ENCODE results near the gene COASY.

COASY gene

GRCh38 chr17:42561897-42562387, at the start of gene COASY:
TSS of gene COASY (plus strand) at chr17:42562148. CDS start at chr17:42562623, 475 bp downstream.
- Histone ChIP-seq H3K36me3 (ENCODE audit: control insufficient read depth, insufficient read depth, low read length) (peaks cover 22% of the 10 kb centered on the region), H3K27ac (ENCODE audit: low read depth, low read length) (peak within 1 kb of the TSS; percentile 85), H3K4me1 (ENCODE audit: control insufficient read depth, insufficient read depth, low read length) (peaks cover 6% of the 10 kb centered on the region; the same call in 1 of the 2 replicates), H3K9me3 (ENCODE audit: control insufficient read depth, insufficient read depth, low read length) (no peaks in the 10 kb centered on the region), H3K27me3 (ENCODE audit: control insufficient read depth, insufficient read depth, low read length) (no peaks in the 10 kb centered on the region), H3K4me3 (ENCODE audit: low read depth, low read length) (peak within 1 kb of the TSS; percentile 94), H3K9ac (ENCODE audit: low read depth, low read length) (peak within 1 kb of the TSS; percentile 78)

GRCh38 chr17:42512246-42512645, 49.7 kb upstream of the COASY start:
- H3K4me3 ChIP-seq (ENCODE audit: low read depth, low read length) = no peak overlapping the region
- no peak overlapping the region for H3K9ac ChIP-seq (ENCODE audit: low read depth, low read length)
- no peaks in the 10 kb centered on the region for H3K4me1 ChIP-seq (ENCODE audit: control insufficient read depth, insufficient read depth, low read length)
- no peak overlapping the region for H3K27ac ChIP-seq (ENCODE audit: low read depth, low read length)
- H3K9me3 ChIP-seq (ENCODE audit: control insufficient read depth, insufficient read depth, low read length) = no peaks in the 10 kb centered on the region
- H3K27me3 ChIP-seq (ENCODE audit: control insufficient read depth, insufficient read depth, low read length) = no peaks in the 10 kb centered on the region
- H3K36me3 ChIP-seq (ENCODE audit: control insufficient read depth, insufficient read depth, low read length) = peaks cover 51% of the 10 kb centered on the region

GRCh38 chr17:42512733-42513251, 49.2 kb upstream of the COASY start:
- H3K9me3 ChIP-seq (ENCODE audit: control insufficient read depth, insufficient read depth, low read length) = no peaks in the 10 kb centered on the region
- H3K9ac ChIP-seq (ENCODE audit: low read depth, low read length) = no peak overlapping the region
- H3K4me3 ChIP-seq (ENCODE audit: low read depth, low read length) = no peak overlapping the region
- H3K4me1 ChIP-seq (ENCODE audit: control insufficient read depth, insufficient read depth, low read length) = no peaks in the 10 kb centered on the region
- peaks cover 46% of the 10 kb centered on the region for H3K36me3 ChIP-seq (ENCODE audit: control insufficient read depth, insufficient read depth, low read length)
- H3K27me3 ChIP-seq (ENCODE audit: control insufficient read depth, insufficient read depth, low read length) = no peaks in the 10 kb centered on the region
- no peak overlapping the region for H3K27ac ChIP-seq (ENCODE audit: low read depth, low read length)

DNA sequence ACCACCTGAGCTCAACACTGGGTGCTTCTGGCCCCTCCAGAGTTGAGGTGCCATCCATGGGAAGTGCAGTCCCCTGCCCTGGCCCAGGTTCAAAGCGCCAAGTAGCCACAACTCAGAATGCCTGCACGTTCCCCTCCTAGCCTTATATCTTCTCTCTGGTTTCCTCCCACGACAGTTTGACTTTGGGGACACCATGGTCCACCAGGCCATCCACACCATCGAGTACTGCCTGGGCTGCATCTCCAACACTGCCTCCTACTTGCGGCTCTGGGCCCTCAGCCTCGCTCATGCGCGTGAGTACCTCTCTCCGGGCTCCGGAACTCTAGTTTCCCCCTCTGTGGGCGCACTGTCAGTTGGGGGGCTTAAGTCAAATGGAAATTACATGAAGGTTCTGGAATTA, 48.3 kb upstream of the COASY start:
- Histone ChIP-seq H3K4me1 (ENCODE audit: control insufficient read depth, insufficient read depth, low read length) (peaks cover under 1% of the 10 kb centered on the region; the same call in 1 of the 2 replicates), H3K27ac (ENCODE audit: low read depth, low read length) (no peak overlapping the region), H3K4me3 (ENCODE audit: low read depth, low read length) (no peak overlapping the region), H3K9me3 (ENCODE audit: control insufficient read depth, insufficient read depth, low read length) (no peaks in the 10 kb centered on the region), H3K27me3 (ENCODE audit: control insufficient read depth, insufficient read depth, low read length) (no peaks in the 10 kb centered on the region), H3K9ac (ENCODE audit: low read depth, low read length) (no peak overlapping the region), H3K36me3 (ENCODE audit: control insufficient read depth, insufficient read depth, low read length) (peaks cover 40% of the 10 kb centered on the region)

GRCh38 chr17:42514279-42514678, 47.7 kb upstream of the COASY start:
- Histone ChIP-seq H3K9me3 (ENCODE audit: control insufficient read depth, insufficient read depth, low read length) (no peaks in the 10 kb centered on the region), H3K4me3 (ENCODE audit: low read depth, low read length) (no peak overlapping the region), H3K9ac (ENCODE audit: low read depth, low read length) (no peak overlapping the region), H3K4me1 (ENCODE audit: control insufficient read depth, insufficient read depth, low read length) (peaks cover 6% of the 10 kb centered on the region), H3K36me3 (ENCODE audit: control insufficient read depth, insufficient read depth, low read length) (peaks cover 34% of the 10 kb centered on the region), H3K27me3 (ENCODE audit: control insufficient read depth, insufficient read depth, low read length) (no peaks in the 10 kb centered on the region), H3K27ac (ENCODE audit: low read depth, low read length) (no peak overlapping the region)

- Histone ChIP-seq H3K4me1 (ENCODE audit: control insufficient read depth, insufficient read depth, low read length) (peaks cover 12% of the 10 kb centered on the region), H3K36me3 (ENCODE audit: control insufficient read depth, insufficient read depth, low read length) (peaks cover 29% of the 10 kb centered on the region), H3K27me3 (ENCODE audit: control insufficient read depth, insufficient read depth, low read length) (no peaks in the 10 kb centered on the region), H3K27ac (ENCODE audit: low read depth, low read length) (no peak overlapping the region), H3K9me3 (ENCODE audit: control insufficient read depth, insufficient read depth, low read length) (no peaks in the 10 kb centered on the region), H3K4me3 (ENCODE audit: low read depth, low read length) (no peak overlapping the region), H3K9ac (ENCODE audit: low read depth, low read length) (no peak overlapping the region)
These were observed 47.1 kb upstream of the COASY start for GRCh38 chr17:42514867-42515266.

DNA sequence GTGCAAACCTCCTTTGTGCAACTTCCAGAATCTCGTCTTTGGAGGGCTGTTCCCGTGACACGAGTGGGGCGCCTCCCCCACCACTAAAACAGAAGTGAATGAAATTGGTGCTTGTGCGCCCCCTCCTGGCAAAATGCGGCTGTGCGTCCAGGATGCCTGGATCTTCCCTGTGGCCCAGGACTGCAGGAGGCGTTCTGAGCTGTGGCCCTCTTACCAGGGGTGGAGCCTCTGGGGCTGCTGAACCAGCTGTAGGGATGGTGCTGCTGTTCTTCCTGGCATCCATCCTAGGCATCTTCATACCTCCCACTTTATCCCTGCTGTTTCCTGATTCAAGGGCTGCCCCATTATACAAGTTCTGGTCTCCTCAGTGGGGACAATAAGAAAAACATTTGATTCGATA, 44.4 kb upstream of the COASY start:
- peaks cover 26% of the 10 kb centered on the region for H3K36me3 ChIP-seq (ENCODE audit: control insufficient read depth, insufficient read depth, low read length)
- no peak overlapping the region for H3K9ac ChIP-seq (ENCODE audit: low read depth, low read length)
- no peaks in the 10 kb centered on the region for H3K27me3 ChIP-seq (ENCODE audit: control insufficient read depth, insufficient read depth, low read length)
- no peak overlapping the region for H3K27ac ChIP-seq (ENCODE audit: low read depth, low read length)
- peaks cover 26% of the 10 kb centered on the region for H3K4me1 ChIP-seq (ENCODE audit: control insufficient read depth, insufficient read depth, low read length)
- no peak overlapping the region for H3K4me3 ChIP-seq (ENCODE audit: low read depth, low read length)
- no peaks in the 10 kb centered on the region for H3K9me3 ChIP-seq (ENCODE audit: control insufficient read depth, insufficient read depth, low read length)

DNA sequence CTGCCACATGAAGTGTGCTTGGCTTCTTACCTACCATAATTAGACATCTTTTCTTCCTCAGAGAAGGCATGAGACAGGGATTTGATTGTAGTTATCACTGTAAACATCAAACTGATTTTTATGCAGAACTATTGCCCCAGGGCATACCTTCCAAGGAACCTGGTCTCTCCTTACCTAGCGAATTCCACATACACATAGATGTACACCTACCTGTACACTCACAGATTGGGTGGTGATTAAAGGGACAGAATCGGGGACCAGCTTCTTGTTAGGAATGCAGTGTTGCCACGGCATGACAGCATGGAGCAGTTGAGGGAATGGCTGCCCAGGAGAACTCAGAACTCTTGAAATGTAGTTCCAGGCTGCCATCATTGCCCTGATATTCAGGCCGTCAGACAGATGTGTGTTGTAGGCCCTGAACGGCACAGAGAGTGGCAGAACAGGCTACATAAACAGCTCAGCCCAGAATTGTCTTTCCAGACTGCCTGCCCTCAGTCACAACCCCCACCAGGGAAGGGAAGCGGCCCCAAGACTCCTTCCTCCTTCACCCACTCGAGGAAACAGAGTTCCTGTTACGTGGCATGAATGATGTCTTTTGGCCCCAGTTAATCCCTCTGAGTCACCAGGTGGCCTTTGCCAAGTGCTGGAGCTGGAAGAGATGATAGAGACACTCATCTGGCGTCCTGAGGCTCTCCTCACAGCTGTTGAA, 43.7 kb upstream of the COASY start:
- H3K36me3 ChIP-seq (ENCODE audit: control insufficient read depth, insufficient read depth, low read length) = peaks cover 26% of the 10 kb centered on the region
- H3K4me3 ChIP-seq (ENCODE audit: low read depth, low read length) = no peak overlapping the region
- peaks cover 26% of the 10 kb centered on the region for H3K4me1 ChIP-seq (ENCODE audit: control insufficient read depth, insufficient read depth, low read length)
- H3K27me3 ChIP-seq (ENCODE audit: control insufficient read depth, insufficient read depth, low read length) = no peaks in the 10 kb centered on the region
- H3K27ac ChIP-seq (ENCODE audit: low read depth, low read length) = no peak overlapping the region
- no peak overlapping the region for H3K9ac ChIP-seq (ENCODE audit: low read depth, low read length)
- no peaks in the 10 kb centered on the region for H3K9me3 ChIP-seq (ENCODE audit: control insufficient read depth, insufficient read depth, low read length)

DNA sequence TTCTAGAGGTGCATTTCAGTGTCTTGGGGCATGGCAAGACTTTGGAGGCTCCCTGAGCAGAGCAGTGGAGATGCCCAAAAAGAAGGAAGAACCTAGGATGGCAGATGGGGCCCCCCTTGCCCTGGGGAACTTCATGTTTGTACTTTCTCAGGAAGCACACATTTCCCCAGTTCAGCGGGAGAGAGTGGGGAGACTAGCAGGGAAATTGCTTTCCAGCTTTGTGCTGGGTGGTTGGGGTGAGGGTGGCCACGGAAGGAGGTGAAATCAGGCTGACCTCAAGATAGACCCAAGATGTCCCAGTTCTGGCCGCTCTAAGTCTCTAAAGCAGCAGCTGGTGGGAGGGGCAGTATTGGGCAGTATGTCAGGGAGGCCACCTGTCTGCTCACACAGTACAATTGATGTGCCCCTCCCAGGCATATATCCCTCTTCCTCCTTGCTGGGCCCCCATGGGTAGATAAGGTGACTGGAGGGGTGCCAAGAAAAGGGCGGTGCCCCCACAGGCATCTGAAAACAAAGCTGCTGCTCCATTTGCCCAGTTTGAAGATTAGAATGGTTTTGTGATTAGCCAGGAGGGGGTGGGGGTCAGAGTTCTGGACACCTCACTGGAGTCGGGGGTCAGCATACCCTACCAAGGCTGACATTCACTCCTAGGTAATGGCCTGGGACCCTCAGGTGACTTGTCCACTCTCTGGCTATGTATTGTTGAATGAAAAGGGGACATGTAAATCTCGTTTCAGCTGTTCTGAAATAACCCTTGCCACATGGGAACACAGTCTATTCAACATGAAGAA, 43.0 kb upstream of the COASY start:
- Histone ChIP-seq H3K36me3 (ENCODE audit: control insufficient read depth, insufficient read depth, low read length) (peaks cover 21% of the 10 kb centered on the region), H3K4me1 (ENCODE audit: control insufficient read depth, insufficient read depth, low read length) (peaks cover 26% of the 10 kb centered on the region), H3K4me3 (ENCODE audit: low read depth, low read length) (0 out of 2 replicates have a peak overlapping the region, but pooled peaks have one; percentile 27), H3K9me3 (ENCODE audit: control insufficient read depth, insufficient read depth, low read length) (no peaks in the 10 kb centered on the region), H3K27ac (ENCODE audit: low read depth, low read length) (peak overlapping the region; percentile 95), H3K27me3 (ENCODE audit: control insufficient read depth, insufficient read depth, low read length) (no peaks in the 10 kb centered on the region), H3K9ac (ENCODE audit: low read depth, low read length) (no peak overlapping the region)

- Histone ChIP-seq H3K36me3 (ENCODE audit: control insufficient read depth, insufficient read depth, low read length) (peaks cover 13% of the 10 kb centered on the region), H3K27ac (ENCODE audit: low read depth, low read length) (peak overlapping the region; percentile 95), H3K9ac (ENCODE audit: low read depth, low read length) (peak overlapping the region; percentile 22), H3K9me3 (ENCODE audit: control insufficient read depth, insufficient read depth, low read length) (no peaks in the 10 kb centered on the region), H3K27me3 (ENCODE audit: control insufficient read depth, insufficient read depth, low read length) (no peaks in the 10 kb centered on the region), H3K4me3 (ENCODE audit: low read depth, low read length) (0 out of 2 replicates have a peak overlapping the region, but pooled peaks have one; percentile 27), H3K4me1 (ENCODE audit: control insufficient read depth, insufficient read depth, low read length) (peaks cover 26% of the 10 kb centered on the region)
These were observed 42.1 kb upstream of the COASY start for GRCh38 chr17:42519546-42520491.
